HG03108 (cell line): Measurements from ENCODE around the gene HOXD8.

Source experiments
- ATAC-seq: cut with Tn5 transposase; IDR thresholded peaks from one replicate; pipeline ENCODE4 v1.9.1; 2021; ENCODE audit warnings: moderate library complexity; ENCODE audit not compliant: unreplicated experiment

The HOXD8 gene

DNA sequence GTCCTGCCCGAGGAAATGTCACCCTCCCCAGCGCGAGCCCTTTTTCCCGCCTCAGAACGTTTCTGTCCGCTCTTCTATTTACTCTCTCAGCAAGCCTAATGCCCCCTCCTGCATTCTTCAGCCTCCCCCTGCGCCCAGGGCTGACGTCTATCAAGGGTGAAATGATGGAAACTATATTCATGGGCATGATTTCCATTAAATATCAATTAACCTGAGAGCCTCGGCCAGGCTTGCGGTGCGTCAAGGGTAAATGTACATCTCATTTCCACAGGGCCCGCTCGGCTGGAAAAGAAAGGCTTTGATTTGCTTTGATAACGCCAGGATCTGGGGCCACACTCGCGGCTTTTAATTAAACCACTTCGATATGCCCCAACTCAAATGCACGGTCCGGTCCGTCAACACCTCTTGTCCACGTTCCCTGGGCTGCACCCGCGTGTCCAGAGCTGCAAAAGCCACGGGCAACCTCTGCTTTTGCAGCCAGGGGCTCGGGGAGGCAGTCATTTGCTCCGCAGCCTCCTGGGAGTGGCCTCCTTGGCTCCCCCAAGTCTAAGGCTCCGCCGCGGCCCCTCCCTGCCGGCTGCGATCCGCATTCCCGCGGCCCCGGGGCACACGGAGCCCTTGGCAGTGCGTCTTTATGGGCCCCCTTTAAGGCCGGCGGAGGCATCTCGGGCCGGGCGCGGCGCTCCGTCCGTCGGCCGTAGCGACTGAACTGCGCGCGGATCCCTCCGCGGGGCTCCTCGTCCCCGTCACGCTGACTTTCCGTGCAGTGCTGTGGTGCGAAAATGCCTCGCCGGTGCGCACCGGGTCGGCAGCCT is at the start of gene HOXD8:
HOXD8 (plus strand) TSS at position 724 of the 815 bp plus-strand sequence. CDS start 662 bp downstream, outside the sequence.
- ATAC-seq: no peak

DNA sequence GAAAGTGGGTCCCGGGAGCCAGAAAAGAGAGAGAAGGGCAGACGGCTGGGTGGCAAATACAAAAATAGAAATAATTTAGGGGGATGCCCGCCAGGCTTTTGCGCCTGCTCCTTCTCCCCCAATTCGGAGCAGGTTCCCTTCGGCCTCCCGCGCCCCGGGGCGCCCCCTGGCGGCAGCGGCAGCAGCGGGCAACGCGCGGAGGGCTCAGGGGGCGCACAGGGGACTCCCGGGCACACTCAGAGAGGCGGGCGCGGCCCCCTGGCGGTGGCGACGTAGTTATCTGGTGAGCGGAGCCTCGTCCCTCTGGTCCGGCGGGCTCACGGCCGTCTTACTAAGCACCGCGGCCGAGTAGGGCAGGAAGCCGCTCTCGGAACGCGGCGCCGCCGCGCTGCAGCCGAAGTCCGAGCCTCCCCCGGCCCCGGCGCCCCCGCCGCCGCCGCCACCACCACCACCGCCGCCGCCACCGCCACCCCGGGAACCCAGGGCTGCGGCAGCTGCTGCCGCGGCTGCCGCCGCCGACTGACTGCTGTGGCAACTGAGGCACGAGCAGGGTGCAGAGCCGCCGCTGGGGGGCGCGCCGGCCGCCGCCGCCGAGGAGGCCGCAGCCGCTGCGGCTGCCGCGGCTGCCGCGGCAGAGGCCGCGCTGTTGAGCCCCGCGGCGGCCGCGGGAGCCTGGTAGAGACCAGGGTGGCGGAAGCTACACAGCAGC is 49.5 kb upstream of the HOXD8 start:
- ATAC-seq: no peak

- ATAC-seq: no peak
Measured at GRCh38 chr2:176080540-176081375, 48.7 kb upstream of the HOXD8 start.

GRCh38 chr2:176081376-176081836 is 48.1 kb upstream of the HOXD8 start:
- no peak for ATAC-seq

DNA sequence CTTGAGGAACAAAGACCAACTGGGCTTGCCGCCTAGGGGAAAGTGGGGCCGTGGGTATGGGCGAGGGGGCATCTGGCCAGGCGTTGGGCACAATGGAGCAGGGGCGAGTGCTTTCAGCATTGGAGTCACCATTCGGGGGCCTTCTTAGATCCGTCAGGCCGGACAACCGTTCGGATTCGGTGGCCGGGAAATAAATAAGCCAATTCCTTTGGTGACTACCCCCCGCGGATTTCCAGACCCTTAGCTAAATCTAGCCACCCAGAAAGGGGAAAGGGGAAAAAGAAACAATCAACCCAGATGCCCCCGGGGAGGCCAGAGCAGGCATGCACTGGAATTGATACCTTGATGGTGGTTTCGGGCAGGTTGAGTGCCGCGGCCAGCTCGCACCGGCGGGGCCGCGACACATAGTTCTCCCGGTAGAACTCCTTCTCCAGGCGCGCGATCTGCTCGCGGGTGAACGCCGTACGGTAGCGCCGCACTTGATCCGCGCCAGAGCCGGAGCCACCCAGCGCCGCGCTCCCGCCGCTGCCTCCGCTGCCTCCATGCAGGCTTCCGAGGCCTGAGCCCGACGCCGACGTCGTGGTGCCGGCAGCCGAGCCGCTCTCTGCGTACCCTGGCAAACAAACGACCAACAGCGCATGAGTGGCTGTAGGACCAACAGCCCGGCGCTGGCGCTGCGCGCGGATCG is 47.5 kb upstream of the HOXD8 start:
- no peak for ATAC-seq

DNA sequence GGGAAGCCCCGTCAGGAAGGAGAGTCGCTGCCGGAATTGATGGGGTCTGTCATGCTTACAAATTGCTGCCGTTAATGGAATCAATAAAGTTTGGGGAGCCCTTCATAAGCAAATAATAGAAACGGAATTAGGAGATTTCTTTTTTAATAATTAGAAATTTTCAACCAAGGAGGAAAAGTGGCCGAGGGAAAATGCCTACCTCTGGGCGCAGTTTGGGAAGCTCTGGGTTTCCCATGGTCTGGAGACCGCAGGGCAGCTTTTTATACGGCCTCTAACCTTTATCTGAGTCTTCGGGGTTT is 47.0 kb upstream of the HOXD8 start:
- no peak for ATAC-seq

DNA sequence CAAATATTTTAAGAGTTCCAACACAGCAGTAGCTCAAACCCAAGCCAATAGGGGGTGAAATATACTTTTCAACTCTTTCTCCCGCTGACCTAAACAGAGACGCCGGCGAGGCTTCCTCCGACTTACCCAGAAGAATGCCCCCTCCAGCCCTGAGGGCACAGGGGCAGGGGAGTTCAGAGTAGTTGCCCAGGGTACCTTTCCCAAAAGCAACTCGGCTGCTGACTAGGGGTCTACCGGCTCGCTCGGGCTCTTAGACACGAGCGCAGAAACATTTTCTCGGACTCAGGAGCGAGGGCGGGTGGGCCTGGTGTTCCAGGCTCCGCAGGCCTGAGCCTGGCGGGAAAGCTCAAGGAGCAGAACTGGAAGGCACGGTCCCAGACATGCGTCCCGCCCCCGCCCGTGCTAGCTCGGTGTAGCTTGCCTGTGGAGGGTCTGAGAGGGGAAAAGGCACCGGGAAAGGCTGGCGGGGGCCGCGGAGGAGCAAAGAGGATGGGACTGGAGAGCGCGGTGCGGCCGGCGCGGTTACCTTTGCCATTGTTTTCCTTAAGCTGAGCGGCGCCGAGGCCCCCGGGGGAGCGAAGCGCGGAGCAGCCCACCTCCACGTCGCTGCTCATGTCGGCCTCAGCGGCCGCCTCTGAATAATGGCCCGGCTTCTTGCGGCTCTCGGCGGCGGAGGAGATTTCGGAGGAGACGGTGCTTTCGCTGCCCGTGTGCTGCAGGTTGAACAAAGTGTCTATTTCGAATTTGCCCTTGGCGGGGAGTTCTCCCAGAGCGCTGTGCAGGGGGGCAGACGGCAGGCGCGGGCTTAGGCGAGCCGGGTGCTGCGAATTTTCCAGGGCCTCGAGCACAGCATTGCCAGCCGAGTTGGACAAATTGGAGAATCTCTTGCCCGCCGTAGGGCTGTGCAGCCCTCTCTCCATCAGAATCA is 46.4 kb upstream of the HOXD8 start:
- no peak for ATAC-seq

DNA sequence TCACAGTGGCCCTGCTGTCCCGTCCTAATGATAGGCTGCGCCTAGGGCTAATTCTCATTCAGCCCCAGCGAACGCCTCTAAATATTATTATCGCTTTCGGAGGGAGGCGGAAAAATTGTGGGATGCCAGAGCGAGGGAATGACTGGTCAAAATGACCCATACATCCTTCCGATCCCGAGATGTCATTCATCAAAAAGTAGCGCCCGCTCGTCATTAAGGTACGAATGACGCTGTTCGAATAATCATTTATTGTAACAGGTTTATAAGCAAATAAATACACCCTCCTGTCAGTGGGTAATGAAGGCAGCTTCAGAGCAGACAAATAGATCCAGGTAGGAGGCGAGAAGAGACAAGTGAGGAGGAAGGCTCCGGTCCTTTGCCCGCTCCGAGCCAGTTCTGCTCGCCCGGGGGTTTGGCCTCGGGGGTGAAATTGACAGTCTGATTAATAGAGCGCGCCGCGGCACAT is 45.7 kb upstream of the HOXD8 start, which contains the start of gene EVX2:
EVX2 (minus strand) TSS at position 167 of the 466 bp plus-strand sequence. CDS start 186 bp downstream, outside the sequence.
- no peak for ATAC-seq

GRCh38 chr2:176084611-176085119 is 44.8 kb upstream of the HOXD8 start:
- no peak for ATAC-seq

DNA sequence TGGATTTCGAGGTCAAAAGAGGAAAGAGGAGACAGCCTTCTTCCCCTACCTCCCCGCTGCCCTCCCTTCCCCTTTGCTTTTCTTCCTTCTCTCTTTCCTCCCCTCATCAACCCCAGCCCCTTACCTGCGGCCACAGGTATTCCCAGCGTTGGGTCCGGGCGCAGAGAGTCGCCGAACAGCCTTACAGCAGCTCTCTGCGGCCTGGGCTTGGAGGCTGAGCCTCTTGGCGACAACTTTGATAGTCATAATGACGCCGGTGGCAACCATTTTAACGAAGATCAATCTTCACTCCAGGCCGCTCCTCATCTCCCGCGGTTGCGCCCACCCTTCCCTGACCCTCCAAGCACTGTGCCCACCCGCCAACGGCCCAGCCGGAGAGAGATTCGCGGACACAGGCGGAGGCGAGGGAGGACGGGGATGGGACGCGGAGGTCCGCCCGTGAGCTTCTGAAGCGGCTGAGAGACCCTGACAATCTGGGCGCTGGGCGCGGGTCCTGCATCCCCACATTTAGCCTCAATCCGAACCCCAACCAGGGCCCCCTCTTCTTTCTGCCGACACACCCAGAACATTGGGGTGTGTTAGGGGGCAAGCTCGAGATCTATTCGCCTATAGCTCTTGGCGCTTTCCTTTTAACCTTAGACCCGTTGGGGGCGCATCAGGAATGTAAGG is 44.3 kb upstream of the HOXD8 start:
- no peak for ATAC-seq

DNA sequence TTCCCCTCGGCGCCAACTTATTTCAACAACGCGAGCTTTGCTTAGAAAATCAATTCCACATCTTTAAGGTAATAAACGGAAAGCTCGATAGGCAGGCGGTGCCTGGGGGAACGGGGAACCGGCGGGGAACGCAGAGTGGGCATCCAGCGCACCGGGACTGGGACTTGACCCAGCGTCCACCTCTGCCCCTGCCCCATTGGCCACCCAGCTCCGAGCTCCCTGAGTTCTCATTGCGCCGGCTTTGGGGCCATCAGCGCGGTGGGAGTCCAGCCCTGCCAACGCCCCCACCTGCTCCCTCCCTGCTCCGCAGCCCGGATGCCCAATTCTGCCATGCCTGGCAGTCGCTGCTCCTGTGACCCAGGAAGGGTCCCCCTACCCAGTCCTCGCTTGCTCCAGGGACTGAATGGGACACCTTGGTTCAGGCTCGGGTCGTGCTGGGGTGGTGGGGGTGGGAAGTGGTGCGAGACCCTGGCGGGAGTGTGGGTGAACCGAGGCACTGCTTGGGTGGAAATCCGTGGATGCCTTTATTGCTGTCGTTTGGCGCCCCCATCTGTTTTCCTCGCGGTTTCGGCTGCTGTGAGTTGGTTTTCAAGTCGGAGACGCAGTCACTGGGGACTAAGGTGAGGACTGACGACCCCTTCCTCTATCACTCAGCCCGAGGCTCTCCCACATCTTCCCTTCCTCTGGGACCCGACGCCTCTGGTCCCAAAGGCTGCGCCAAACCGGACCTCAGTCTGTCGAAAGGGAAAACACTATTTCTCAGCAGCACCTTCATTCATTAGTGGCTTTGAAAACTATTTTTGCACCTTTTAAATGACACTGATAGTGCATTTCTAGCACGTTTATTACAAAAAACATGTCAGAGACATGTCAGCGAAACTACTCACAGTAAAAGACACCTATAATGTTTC is 43.4 kb upstream of the HOXD8 start:
- no peak for ATAC-seq

GRCh38 chr2:176087330-176088047 is 42.0 kb upstream of the HOXD8 start:
- ATAC-seq: no peak

GRCh38 chr2:176088048-176088936 is 41.2 kb upstream of the HOXD8 start:
- ATAC-seq: no peak

DNA sequence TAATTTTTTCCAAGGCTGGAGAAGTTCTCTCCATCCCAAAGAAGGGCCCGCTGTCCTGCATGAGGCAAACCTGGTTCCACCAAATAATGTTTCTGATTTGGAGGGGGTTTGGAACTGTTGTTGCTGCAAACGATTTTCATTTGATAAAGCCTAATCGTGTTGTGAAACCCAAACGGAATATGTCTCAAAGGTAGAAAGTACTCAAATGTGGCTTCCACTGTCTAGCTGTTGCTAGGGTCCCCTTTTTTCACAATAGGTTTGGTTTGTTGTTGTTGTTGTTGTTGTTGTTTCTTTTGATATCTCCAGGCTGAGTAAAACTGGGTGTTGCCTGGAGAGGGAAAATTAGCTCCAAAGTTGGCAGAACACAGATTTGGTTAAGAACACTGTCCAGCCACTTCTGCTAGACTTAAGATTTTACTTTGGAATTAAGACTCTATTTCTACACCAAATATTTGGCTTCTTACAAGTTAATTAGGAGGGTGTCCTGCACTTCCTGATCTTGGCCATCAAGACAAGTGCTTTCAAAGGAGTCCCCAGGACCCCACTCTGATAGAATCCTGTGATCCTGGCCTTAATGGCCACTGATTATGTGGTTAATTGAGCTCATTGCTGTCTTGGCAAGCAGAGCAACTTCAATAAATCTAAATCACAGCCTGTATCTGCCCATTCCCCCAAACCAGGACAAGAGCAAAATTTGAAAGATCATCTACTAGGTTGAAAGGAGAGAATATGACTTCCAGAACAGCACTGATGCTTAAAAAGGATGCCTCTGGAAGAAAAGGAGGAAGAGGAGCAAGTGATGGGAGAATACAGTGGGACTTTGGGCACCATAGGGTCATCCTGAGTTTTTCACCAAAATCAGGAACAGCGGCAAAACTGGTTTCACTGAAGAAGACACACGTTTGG is 40.3 kb upstream of the HOXD8 start:
- ATAC-seq: no peak

- ATAC-seq: no peak
Measured at GRCh38 chr2:176089843-176090395, 39.6 kb upstream of the HOXD8 start.
